Esophagus squamous epithelium (tissue), 5 donors: ENCODE results near the gene ARHGEF12. TPM values are rescaled to one million over a fixed set of nuclear protein-coding genes. Genes with fewer than 3 reads are reported as not detected.

Experiments used
- DNase-seq: peaks from one replicate; lab custom pipeline; 2025; lab: John Stamatoyannopoulos, UW
- H3K27ac ChIP-seq, 4 donors: fragments of 200-600 bp; sonication (generic); one replicate each; pipeline ENCODE4 v1.5.1; 2016 to 2019; ENCODE audit warnings: mild to moderate bottlenecking in 1 of 4
- H3K27me3 ChIP-seq, 4 donors: fragments of 200-600 bp; sonication (generic); 1 replicate in 3 of 4; 2 replicates in 1 of 4; pipeline versions ENCODE4 v1.5.1 to v1.6.0; 2017 to 2021; ENCODE audit warnings: antibody characterized with exemption in 1 of 4
- H3K36me3 ChIP-seq, 3 donors: fragments of 200-600 bp; sonication (generic); one replicate each; pipeline ENCODE4 v1.5.1; 2016 to 2019
- H3K4me1 ChIP-seq, 3 donors: fragments of 200-600 bp; sonication (generic); one replicate each; pipeline ENCODE4 v1.5.1; 2017 to 2019
- H3K4me3 ChIP-seq, 4 donors: fragments of 200-600 bp; sonication (generic); 1 replicate in 3 of 4; 2 replicates in 1 of 4; pipeline ENCODE4 v1.5.1; 2016 to 2019; ENCODE audit warnings: mild to moderate bottlenecking in 2 of 4, moderate library complexity in 1 of 4
- H3K9me3 ChIP-seq, 3 donors: fragments of 200-600 bp; sonication (generic); one replicate each; pipeline ENCODE4 v1.5.1; 2016 to 2019
- POLR2A ChIP-seq, 4 donors: fragments of 450-650 bp; IDR thresholded peaks; one replicate each; pipeline ENCODE4 v1.6.1; 2017; ENCODE audit warnings: antibody characterized with exemption in 4 of 4, mild to moderate bottlenecking in 4 of 4, moderate library complexity in 3 of 4
- WGBS, 2 donors: methylation state at CpG; one replicate each; pipeline ENCODE4 v1.1.5; 2018; 5-methylcytosine and 5-hydroxymethylcytosine counted together
- intact Hi-C: fragments of 100-400 bp; cut with DNase I; formaldehyde crosslinking; loops from one replicate; pipeline ENCODE4 v1.15.0; 2022
- total RNA-seq, 4 donors: library from RNA; depleted of rRNA; stranded (reverse); fragments of >200 nt; gene quantifications; one replicate each; pipeline ENCODE4 v1.1.0, GENCODE V29; 2016
- TF ChIP-seq, protein P1 (sequence below), 6 experiments: fragments of 450-650 bp in 4 of 6; fragments of 200-600 bp in 2 of 6; sonication (generic) in 2 of 6; IDR thresholded peaks; one replicate each; pipeline ENCODE4 v1.5.1; 2016 to 2019; ENCODE audit warnings: antibody characterized with exemption in 6 of 6, mild to moderate bottlenecking in 4 of 6, moderate library complexity in 4 of 6
- donor health status: DM: yes; HTN: yes; CAD: no.

Gene ARHGEF12
- total RNA-seq, 4 donors from 2014 or later = 57.4 to 106 (median 70.7) TPM

DNA sequence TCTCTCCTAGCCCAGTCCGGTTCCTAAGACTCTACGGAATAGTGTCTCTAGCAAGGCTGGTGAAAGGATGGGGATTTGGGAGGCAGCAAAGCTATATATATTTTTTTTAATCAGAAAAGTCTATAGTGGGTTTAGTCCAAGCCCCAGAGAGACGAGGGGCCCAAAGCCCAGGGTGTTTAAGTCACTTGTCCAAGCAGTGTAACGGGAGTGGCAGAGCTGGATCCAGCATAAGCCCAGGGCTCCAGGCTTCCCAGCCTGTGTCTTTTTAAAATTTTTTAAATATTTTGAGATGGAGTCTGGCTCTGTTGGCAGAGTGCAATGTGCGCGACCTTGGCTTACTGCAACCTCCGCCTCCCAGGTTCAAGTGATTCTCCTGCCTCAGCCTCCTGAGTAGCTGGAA is 182.1 kb downstream of the ARHGEF12 start:
- Histone ChIP-seq H3K4me1 (peaks cover 0 to 18% (median 0%) of the 10 kb centered on the region in 3 donors), H3K27ac (peak overlapping the region in 1 of 4 donors; percentile 21), H3K27me3 (peaks cover 0 to 59% (median 0%) of the 10 kb centered on the region in 4 donors), H3K36me3 (no peaks in the 10 kb centered on the region), H3K9me3 (no peaks in the 10 kb centered on the region), H3K4me3 (no peak overlapping the region)
- intact Hi-C loops = no loop called here
- no peak for DNase-seq
- 83 to 99% methylated on average over 5 to 7 of the region's 7 CpGs for WGBS, 2 donors
- TF ChIP-seq, protein P1, sequence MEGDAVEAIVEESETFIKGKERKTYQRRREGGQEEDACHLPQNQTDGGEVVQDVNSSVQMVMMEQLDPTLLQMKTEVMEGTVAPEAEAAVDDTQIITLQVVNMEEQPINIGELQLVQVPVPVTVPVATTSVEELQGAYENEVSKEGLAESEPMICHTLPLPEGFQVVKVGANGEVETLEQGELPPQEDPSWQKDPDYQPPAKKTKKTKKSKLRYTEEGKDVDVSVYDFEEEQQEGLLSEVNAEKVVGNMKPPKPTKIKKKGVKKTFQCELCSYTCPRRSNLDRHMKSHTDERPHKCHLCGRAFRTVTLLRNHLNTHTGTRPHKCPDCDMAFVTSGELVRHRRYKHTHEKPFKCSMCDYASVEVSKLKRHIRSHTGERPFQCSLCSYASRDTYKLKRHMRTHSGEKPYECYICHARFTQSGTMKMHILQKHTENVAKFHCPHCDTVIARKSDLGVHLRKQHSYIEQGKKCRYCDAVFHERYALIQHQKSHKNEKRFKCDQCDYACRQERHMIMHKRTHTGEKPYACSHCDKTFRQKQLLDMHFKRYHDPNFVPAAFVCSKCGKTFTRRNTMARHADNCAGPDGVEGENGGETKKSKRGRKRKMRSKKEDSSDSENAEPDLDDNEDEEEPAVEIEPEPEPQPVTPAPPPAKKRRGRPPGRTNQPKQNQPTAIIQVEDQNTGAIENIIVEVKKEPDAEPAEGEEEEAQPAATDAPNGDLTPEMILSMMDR (IDR thresholded peaks at IDR 0.05) = no peak
- TF ChIP-seq POLR2A (IDR thresholded peaks at IDR 0.05) = no peak

DNA sequence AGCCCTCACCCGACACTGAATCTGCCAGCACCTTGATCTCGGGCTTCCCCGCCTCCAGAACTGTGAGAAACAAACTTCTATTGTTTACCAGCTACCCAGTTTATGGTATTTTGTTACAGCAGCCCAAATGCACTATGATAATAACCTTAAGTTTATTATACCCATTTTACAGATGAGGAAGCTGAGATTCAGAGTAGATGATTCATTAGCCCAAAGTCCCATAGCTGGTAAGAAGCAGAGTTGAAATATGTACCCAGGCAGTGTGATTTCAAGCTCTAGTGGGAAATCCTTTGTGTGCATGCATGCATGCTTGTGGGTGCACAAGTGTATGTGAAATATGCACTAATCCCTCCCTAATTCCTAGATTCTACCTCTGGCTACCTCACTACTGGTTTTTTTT is 183.3 kb downstream of the ARHGEF12 start:
- intact Hi-C loops = no loop called here
- Histone ChIP-seq H3K4me1 (peaks cover 0 to 18% (median 0%) of the 10 kb centered on the region in 3 donors), H3K36me3 (no peaks in the 10 kb centered on the region), H3K9me3 (no peaks in the 10 kb centered on the region), H3K27me3 (peaks cover 0 to 57% (median 0%) of the 10 kb centered on the region in 4 donors), H3K4me3 (no peak overlapping the region), H3K27ac (no peak overlapping the region)
- WGBS, 2 donors = 82 to 87% methylated on average over 3 of the region's 3 CpGs
- TF ChIP-seq, protein P1 (IDR thresholded peaks at IDR 0.05) = no peak
- no peak for TF ChIP-seq POLR2A (IDR thresholded peaks at IDR 0.05)
- no peak for DNase-seq

DNA sequence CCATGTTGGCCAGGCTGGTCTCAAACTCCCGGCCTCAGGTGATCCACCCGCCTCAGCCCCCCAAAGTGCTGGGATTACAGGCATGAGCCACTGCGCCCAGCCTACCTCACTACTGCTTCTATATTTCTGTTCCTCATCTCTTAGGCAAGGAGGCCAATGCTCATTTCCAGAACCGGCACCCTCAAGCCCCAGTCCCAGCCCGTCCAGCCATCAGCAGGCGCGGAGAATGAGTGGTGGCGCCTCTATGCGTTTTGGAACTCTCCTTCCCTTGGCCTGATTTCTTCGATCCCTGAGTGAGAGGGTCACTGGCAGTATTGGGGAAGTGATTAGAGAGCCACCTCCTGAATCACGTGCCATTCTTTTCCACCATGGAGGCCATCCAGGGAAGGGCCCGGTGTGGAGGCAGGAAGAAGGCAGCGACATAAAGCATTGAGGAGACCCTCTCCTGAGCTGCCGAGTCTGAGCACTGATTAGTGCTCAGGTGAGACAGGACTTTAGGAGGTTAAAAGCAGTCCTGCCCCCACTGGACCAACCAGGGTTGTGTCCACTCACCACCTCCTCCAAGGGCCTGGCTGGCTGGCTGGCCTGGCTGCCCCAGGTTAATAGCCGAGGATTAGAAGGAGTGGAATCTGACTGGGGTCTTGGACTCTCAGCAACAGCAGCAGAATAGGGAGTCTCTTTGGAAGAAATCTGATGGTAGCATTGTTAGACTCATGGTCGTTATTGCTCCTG is 184.0 kb downstream of the ARHGEF12 start:
- Histone ChIP-seq H3K27me3 (peaks cover 0 to 56% (median 0%) of the 10 kb centered on the region in 4 donors), H3K4me3 (no peak overlapping the region), H3K27ac (no peak overlapping the region), H3K4me1 (peaks cover 0 to 18% (median 0%) of the 10 kb centered on the region in 3 donors), H3K36me3 (no peaks in the 10 kb centered on the region), H3K9me3 (no peaks in the 10 kb centered on the region)
- WGBS, 2 donors = 90 to 92% methylated on average over 6 to 15 of the region's 16 CpGs
- DNase-seq = no peak
- TF ChIP-seq, protein P1 (IDR thresholded peaks at IDR 0.05) = no peak
- TF ChIP-seq POLR2A (IDR thresholded peaks at IDR 0.05) = no peak
- intact Hi-C loops = loop anchor here (10.0 kb wide), 1 partner anchor 285 kb away; no protein-coding TSS in a partner anchor

DNA sequence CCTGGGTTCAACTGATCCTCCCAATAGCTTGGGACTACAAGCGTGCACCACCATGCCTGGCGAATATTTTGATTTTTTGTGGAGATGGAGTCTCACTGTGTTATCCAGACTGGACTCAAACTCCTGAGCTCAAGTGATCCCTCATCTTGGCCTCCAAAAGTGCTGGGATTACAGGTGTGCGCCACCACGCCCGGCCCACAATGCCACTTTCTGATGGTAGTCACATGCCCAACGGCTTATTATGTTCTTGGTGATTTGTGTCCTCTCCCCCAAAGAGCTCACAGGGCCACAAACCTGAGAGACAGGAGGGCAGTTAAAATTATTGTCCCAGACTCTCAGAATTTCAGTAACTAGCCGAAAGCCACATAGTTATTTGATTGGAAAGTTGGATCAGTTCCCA is 185.0 kb downstream of the ARHGEF12 start:
- H3K36me3 ChIP-seq = no peaks in the 10 kb centered on the region
- 89% methylated on average over 7 of the region's 7 CpGs for WGBS, 2 donors
- no peak for DNase-seq
- H3K9me3 ChIP-seq = no peaks in the 10 kb centered on the region
- peaks cover 0 to 56% (median 0%) of the 10 kb centered on the region in 4 donors for H3K27me3 ChIP-seq
- peaks cover 0 to 18% (median 0%) of the 10 kb centered on the region in 3 donors for H3K4me1 ChIP-seq
- intact Hi-C loops = loop anchor here (10.0 kb wide), 1 partner anchor 284 kb away; no protein-coding TSS in a partner anchor
- H3K4me3 ChIP-seq = no peak overlapping the region
- H3K27ac ChIP-seq = no peak overlapping the region
- TF ChIP-seq POLR2A (IDR thresholded peaks at IDR 0.05) = no peak
- TF ChIP-seq, protein P1 (IDR thresholded peaks at IDR 0.05) = no peak

DNA sequence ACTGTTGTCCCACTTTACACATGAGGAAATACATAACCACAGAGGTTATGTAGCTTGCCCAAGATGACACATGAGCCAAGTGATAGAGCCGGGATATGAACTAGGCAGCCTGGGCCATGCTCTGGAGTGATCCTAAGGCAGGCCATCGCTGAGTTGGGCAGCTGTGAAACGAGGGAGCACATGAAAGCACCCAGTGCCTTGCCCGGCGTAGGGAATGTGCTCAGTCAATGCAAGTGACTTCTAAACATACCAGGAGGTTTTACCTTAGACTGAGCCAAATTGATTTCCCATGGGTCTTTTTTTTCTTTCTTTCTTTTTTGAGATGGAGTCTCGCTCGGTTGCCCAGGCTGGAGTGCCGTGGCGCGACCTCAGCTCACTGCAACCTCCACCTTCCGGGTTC is 185.8 kb downstream of the ARHGEF12 start:
- H3K27me3 ChIP-seq = peaks cover 0 to 55% (median 0%) of the 10 kb centered on the region in 4 donors
- H3K4me3 ChIP-seq = no peak overlapping the region
- TF ChIP-seq POLR2A (IDR thresholded peaks at IDR 0.05) = no peak
- TF ChIP-seq, protein P1 (IDR thresholded peaks at IDR 0.05) = no peak
- H3K27ac ChIP-seq = no peak overlapping the region
- H3K9me3 ChIP-seq = no peaks in the 10 kb centered on the region
- H3K36me3 ChIP-seq = no peaks in the 10 kb centered on the region
- intact Hi-C loops = loop anchor here (10.0 kb wide), 1 partner anchor 283 kb away; no protein-coding TSS in a partner anchor
- H3K4me1 ChIP-seq = peaks cover 0 to 13% (median 2%) of the 10 kb centered on the region in 3 donors
- WGBS, 2 donors = 88 to 90% methylated on average over 9 to 11 of the region's 11 CpGs
- DNase-seq = no peak
